22Rv1 (cell line): ENCODE measurements around the gene MAML3.

ENCODE experiments used
- CTCF ChIP-seq: fragments of 450-650 bp; IDR thresholded peaks from 2 replicates; pipeline ENCODE4 v1.5.1; 2017; ENCODE audit warnings: mild to moderate bottlenecking
- ZFX ChIP-seq: fragments of 450-650 bp; IDR thresholded peaks from 2 replicates; pipeline ENCODE4 v1.6.1; 2017; ENCODE audit warnings: antibody characterized with exemption, borderline replicate concordance

- TF ChIP-seq CTCF = no peak
- TF ChIP-seq ZFX = no peak
Measured at GRCh38 chr4:140028676-140029517, 125.1 kb downstream of the MAML3 start.
